GM18526 (cell line): ENCODE data around the gene CBX6.

Experiments used
- POLR2A ChIP-seq: IDR thresholded peaks from 3 replicates; pipeline ENCODE4 v1.6.1; 2011; ENCODE audit not compliant: insufficient read length; ENCODE audit errors: extremely low read depth

The CBX6 gene

GRCh38 chr22:38872172-38872830, at the start of gene CBX6:
Gene CBX6, minus strand, starts transcription at chr22:38872216. Its CDS starts 26 bp downstream, at chr22:38872190.
- peak; percentile 71 for TF ChIP-seq POLR2A

- TF ChIP-seq POLR2A, result no peak
Measured at GRCh38 chr22:38921806-38922205, 49.8 kb upstream of the CBX6 start.

GRCh38 chr22:38921120-38921519, 49.1 kb upstream of the CBX6 start:
- no peak for TF ChIP-seq POLR2A

DNA sequence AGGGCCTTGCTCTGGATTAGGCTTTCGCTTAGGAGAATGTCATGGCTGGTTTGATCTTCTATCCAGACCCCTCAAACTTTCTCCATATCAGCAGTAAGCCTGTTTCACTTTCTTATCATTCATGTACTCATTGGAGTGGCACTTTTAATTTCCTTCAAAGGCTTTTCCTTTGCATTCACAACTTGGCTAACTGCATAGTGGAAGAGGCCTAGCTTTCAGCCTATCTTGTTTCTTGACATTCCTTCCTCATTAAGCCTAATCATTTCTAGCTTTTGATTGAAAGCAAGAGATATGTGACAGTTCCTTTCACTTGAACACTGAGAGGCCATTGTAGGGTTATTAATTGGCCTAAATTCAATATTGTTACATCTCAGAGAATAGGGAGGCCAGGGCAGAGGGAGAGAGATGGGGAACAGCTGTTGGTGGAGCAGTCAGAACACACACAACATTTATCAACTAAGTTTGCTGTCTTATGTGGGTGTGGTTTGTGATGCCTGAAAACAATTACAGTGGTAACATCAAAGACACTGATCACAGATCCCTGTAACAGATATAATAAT, 47.7 kb upstream of the CBX6 start:
- TF ChIP-seq POLR2A, result no peak

DNA sequence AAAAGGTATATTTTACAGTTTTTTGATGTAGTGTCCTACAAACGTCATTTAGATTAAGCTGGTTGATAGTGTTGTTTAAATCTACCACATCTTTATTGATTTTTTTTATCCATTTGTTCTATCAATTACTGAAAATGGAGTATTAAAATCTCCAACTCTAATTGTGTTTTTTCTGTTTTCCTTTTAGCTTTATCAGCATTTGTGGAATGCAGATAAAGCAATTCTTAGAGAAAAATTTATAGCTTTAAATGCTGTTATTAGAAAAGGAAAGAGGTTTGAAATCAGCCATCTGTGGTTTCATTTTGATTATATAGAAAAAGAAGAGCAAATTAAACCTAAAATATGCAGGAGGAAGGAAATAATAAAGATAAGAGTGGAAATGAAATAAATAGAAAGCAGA, 39.4 kb upstream of the CBX6 start:
- no peak for TF ChIP-seq POLR2A

DNA sequence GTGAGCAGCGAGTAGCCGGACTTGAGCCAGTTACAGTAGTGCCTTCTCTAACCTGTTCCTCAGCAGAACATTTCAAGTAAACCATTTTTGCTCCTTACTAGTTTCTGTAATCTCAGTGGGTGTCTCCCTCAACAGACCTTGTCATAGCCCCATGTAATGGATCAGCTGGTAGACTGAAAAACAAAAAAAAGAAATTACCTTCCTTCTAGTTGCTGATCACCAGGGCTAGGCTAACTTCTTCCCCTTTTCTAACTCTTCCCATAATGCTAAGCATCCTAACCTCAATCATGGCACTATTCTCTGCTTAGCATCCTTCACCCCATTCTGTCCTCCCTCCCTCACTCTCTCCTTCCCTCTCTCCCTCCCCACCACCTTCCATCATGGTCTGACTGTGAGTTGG, 35.8 kb upstream of the CBX6 start:
- no peak for TF ChIP-seq POLR2A

DNA sequence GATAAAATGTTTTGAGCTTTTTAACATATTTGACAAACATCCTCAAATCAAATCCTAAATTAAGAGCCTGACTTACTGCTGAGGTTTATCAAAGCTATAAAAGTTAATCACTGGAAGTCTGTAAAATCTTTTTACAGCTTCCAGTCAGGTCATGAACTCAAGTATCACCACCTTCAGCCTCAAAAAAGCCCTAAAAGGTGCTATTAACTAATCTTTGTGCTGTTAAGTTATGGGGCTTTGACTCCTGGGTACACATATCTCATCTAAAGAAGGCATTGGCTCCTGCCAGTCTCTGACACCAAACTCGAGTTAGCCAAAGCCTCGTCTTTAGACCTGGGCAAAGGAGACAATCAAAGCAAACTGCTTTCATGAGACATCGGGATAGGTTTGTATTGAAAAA, 34.0 kb upstream of the CBX6 start:
- TF ChIP-seq POLR2A, result no peak

DNA sequence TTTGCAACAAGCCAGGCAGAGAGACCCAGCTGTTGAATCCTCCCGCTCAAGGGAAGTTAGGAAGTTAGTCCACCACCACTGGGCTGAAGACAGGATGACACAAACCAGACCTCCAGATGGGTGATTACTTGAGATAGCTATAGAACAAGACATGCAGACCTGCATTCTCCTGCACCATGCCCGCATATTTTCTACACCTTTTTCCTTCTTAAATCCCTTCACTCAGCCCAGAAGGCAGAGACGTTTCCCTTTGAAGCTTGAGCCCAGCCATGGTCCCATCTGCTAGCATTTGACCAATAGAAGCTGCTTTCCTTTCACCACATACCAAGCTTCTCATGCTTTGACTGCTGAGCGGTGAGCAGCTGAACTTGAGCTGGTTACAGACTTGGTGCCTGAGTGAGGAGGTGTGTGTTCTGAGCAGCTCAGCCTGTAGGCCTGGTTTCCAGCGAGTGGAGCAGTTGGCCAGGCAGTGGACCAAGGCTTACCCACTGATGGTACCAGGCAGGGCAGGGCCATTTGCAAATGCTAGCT, 29.2 kb upstream of the CBX6 start:
- no peak for TF ChIP-seq POLR2A

DNA sequence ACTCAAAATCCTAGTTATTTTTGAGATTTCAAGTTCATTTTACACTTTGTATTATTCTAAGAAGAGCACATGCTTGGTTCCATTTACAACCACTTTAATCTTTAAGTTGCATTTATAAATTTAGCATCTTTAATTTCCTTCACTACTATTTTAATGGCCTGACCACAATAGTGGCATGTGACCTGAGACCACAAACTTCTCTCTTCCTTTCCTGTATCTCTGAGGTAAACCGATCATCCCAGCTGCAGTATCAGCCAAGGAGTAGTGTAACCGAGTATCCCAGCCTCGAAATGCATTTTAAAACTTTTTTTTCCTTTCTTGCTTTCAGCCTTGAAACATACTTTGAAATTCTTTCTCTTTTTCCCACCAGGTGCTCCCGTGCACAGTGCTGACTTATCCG, 28.7 kb upstream of the CBX6 start:
- TF ChIP-seq POLR2A, result no peak

DNA sequence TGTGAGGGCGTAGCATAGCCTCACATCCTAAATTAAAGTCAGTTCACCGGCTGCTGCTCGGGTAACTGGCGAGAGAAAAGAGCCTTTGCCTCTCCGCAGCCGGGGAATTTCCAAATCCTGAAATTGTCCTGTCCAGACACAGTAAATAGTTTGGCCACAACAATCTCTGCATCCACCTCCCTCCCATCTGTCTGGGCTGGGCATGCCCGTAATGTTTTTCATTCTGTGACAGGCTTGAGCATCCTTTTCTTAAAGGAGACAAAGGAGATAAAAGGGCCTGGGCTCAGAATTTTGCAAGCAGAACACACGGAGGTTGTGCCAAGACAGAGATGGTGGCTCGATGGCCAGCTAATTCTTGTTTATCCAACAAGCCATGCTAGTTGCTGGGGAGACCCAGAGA, 19.2 kb upstream of the CBX6 start:
- no peak for TF ChIP-seq POLR2A

DNA sequence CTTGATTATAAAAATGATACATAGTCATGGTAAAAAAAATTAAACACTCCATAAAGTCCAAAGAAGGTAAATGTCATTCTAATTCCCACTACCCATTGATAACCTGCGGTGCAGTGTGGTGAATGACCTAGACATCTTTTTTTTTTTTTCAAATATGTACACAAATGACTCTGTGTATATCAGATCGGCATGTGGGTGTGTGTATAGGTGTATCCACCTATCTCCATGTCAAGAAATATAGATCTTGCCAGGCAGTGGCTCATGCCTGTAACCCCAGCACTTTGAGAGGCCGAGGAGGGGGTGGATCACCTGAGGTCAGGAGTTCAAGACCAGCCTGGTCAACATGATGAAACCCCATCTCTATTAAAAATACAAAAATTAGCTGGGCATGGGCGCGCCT, 18.4 kb upstream of the CBX6 start:
- no peak for TF ChIP-seq POLR2A

DNA sequence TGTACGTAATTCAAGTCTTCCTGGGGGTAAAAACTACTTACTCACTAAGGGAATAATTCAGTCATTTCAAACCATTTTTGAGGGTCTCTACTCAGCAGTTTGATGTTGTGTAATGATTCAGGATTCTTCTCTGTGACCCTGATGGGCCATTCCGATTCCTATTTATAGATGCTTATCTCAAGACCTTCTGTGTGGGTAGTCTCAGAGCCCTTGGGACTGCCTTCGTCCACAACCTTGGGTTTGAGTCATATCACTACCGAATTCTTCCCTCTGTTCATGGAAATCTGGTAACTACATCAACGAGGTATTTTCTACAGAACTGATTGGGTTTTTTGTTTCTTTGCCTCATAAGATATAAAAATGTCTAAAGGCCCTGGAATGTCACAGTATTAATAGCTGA, 14.3 kb upstream of the CBX6 start:
- no peak for TF ChIP-seq POLR2A

- no peak for TF ChIP-seq POLR2A
Measured at GRCh38 chr22:38882972-38883622, 11.1 kb upstream of the CBX6 start.

- TF ChIP-seq POLR2A, result no peak
Measured at GRCh38 chr22:38881997-38882879, 10.2 kb upstream of the CBX6 start.

DNA sequence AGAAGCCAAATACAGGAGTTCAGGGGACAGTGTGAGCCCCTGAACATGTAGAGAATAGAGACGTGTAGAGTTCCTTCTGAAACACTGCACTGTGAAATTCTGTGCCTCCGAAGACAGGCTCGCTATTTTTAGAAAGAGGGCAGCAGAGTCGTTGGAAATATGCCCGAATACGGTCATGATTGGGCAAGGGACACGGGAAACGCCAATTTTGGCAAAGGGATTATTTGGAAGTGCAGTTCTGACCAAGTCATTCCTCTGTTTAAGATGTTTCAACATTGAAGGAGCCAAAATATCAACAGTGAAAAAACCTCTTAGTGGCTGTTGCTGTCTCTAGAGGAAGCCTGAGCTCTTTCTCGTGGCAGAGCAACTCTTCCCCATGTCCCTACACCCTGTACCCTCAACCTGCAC, 9.5 kb upstream of the CBX6 start:
- no peak for TF ChIP-seq POLR2A

DNA sequence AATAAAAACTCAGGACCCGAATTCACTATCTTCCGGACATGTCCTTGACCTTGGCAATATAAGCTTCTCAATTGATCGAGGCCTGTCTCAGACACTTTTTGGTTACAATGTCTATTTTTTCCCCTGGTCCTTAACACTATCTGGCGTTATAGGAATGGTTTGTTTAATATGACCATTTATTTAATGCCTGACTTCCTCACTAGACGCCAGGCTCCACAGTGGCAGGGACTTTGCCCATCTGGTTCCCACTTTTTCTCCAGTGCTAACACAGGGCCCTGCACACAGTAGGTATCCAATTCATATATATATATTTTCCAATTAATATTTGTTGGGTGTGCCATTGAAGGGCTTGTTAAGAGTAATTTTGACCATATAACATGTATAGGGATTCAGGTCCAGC, 7.9 kb upstream of the CBX6 start:
- no peak for TF ChIP-seq POLR2A

- TF ChIP-seq POLR2A, result no peak
Measured at GRCh38 chr22:38879108-38879729, 7.2 kb upstream of the CBX6 start.
